HG02763 (cell line): Measurements from ENCODE around the gene PEAK1.
"Not testable (repeated sequence)": the region's sequence is repeated elsewhere in the genome, so short reads cannot be mapped to it uniquely, and the experiment has no call there.

Source experiments
- ATAC-seq: cut with Tn5 transposase; IDR thresholded peaks from one replicate; pipeline ENCODE4 v1.9.1; 2021; ENCODE audit warnings: mild to moderate bottlenecking, moderate library complexity; ENCODE audit not compliant: unreplicated experiment

PEAK1 gene

GRCh38 chr15:77421370-77421700 is 1.4 kb upstream of the PEAK1 start:
- ATAC-seq: no peak

DNA sequence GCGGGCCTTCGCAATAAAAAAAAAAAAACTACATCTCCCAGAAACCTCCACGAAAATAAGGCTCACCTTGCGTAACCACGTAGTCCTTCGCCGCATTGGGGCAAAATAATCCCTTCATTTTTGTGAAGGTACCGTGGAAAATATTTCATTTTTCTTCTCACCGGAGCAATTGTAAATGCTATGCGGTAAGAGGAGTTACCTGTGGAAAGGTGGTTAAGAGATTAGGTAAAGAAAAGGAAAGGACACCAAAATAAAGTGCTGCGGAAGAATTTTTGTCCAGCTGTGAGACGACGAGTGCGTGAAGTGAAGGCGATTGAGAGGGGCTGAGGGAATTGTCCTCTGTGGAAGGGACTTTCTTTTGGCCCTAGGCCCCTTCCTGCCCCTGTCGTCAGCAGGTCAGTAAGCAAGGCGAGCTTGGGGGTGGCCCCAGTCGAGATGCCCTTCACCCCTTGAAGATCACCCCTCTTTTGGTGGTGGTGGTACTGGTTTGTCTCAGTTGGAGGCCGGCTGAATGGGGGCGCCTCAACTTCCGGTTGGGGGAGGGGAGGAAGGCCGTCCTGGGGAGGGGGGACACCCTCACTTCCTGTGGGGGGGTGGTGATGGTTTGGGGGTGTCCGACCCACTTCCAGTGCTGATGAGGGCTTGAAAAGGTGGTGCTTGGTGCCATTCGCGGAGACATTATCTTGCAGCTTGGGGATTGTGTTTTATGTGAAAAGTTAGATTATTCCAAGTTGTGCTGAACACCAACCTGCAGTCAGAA is 886 bp upstream of the PEAK1 start, which contains the start of gene HMG20A:
HMG20A (plus strand) TSS at position 279 of the 760 bp plus-strand sequence. CDS start 37,520 bp downstream, outside the sequence.
- peak; percentile 36 for ATAC-seq

DNA sequence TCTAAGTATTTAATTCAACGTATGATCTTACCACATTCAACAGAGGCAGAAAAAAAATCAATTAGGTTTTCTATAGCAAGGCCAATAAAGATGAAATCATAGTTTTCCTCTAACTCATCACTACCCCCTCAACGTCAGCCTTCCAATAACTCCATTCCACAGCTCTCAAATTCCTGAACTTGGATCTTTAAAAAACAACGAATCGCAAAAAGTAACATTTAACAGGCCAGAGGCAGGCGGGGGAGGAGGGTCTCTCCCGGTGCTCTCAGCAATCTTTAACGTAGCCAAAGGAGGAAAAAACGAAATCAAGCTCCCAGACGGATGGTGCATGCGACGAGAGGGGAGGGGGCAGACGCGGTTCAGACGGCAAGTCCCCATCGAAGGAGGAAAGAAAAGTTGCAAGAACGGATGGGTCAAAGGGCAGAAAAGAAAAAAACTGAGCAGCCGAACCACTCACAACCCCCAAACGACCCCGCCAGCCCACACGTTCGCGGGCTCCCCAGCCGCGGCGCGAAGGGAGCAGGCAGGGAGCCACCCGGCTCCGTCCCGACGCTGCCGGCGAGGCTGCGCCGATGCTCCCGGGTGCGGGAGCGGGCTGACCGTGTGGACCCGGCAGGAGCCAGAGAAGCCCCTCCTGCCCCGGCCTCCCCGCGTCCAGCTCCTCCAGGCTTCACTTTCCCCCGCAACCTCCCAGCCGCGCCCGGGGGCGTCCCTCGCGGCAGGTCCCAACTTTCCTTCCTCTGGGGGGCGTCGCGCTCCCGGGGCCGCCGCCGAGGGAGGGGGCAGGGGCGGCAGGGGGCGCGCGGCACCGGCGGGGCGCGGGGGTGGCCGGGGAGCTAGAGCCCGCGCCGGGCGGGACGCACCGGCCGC is 703 bp downstream of the PEAK1 start:
- ATAC-seq: peak; percentile 23

DNA sequence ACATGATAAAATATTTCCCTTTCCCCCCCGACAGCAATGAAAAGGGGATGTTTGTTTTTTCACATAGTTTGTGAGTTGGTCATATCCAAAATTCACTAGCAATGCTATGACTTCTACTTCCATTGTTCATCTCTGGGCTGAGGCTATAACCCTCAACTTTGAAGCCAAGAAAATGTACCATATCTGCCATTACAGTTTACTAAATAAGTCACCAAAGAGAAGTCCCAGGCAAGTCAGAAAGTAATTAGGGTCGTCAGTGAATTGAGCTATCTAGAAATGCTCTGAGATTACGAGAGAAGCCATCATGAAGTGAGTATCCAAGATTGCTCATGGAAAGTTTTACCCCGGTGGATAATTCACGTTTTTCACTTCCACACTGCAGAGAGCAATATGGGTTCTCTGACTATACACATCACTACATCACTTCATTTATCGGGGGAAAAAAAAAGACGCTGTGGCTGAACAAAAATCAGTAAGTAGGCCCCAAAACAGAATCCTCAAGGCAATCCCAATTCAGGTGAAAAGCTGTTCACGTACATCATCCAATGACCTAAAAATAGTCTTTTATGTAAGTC is 1.4 kb downstream of the PEAK1 start:
- ATAC-seq: no peak

DNA sequence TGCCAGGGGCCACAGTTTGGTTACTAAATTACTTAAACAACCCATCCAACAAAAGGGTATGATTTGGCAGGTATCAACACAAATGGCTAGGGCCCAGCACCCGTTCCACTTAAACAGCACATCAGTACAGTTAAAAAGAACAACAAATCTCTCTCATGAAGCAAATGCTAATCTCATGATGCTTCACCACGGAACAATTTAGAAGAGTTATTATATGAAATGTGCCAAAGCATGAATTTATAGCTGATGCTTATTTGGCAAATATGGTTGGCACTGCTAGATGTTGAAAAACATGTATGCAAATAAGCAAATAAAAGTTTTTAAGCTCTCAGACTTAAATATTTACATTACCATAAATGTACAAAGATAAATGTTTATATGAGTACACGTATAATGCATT is 2.3 kb downstream of the PEAK1 start:
- no peak for ATAC-seq

DNA sequence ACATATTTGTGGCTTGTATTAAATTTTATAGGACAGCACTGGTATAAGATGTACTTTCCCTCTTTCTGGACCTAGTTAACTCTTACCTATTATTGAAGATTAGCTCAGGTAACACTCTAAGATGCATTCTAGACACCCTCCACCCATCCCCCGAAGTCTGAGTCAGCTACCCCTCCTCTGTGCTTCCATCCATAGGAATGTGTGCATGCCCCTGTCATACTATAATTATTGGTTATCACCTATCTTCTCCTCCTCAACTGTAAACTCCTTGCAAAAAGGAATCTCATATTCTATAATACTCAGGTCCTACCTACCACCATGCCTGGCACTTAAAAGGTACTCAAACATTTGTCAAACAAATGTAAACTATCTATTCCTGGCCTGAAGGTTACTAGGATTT is 3.0 kb downstream of the PEAK1 start:
- no peak for ATAC-seq

DNA sequence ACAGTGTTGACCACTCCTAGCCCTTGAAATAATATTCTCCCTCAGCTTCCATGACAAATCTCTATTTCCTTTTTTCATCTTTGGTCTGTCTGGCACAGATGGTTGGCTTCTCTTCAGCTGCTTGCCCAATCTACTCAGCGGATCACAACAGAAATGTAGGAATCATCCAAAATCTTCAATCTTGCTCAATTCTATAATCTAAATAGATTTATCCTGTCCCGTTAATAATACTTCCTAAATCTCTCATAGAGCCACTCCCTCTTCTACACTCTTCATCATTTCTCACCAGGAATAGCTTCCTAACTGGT is 3.8 kb downstream of the PEAK1 start:
- no peak for ATAC-seq

DNA sequence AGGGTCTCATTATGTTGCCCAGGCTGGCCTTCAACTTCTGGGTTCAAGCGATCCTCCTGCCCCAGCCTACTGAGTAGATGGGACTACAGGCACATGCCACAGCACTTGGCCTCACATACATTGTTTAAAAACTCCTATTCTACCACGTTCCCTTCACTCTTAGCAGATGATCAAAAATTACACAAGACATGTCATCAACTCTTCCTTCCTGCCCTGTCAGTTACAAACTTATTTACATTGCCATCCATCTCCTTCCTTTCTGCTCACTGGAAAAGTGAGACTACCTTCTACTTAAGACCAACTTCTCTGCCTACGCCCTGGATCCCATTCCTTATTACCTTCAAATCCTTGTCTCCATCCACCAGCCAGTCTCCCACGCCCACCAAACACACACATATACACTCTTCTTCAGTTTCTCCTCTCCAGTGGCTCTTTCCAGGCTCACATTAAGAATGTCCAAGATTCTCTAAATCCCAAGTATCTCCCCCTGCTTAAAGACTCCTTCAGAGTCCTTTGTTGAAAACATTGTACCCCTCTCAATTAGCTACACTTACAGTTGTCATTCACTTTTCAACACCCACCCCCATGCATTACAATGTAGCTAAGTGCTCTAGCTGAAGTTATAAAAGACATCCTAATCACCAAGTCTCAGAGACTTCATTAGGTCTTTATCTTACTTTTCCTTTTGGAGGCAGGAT is 4.3 kb downstream of the PEAK1 start:
- no peak for ATAC-seq

- no peak for ATAC-seq
Observed at GRCh38 chr15:77414789-77415442, 5.0 kb downstream of the PEAK1 start.

DNA sequence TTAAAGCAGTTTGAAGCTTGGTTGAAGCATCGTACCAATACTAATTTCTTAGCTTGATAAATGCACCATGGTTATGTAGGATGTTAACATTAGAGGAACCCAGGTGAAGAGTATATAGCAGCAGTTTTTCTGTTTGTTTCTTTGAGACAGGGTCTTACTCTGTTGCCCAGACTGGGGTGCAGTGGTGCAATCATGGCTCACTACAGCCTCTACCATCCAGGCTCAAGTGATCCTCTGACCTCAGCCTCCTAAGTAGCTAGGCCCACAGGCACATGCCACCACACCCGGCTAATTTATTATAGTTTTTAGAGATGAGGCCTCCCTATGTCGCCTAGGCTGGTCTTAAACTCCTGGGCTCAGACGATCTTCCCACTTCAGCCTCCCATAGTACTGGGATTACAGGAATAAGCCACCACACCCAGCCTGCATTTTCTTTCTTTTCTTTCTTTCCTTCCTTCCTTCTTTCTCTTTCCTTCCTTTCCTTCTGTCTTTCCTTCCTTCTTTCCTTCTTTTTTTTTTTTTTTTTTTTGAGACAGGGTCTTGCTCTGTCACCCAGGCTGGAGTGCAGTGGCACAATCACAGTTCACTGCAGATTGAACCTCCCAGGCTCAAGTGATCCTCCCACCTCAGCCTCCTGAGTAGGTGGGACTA is 6.1 kb downstream of the PEAK1 start:
- ATAC-seq: no peak

- ATAC-seq: no peak
Observed at GRCh38 chr15:77412972-77413698, 6.8 kb downstream of the PEAK1 start.

DNA sequence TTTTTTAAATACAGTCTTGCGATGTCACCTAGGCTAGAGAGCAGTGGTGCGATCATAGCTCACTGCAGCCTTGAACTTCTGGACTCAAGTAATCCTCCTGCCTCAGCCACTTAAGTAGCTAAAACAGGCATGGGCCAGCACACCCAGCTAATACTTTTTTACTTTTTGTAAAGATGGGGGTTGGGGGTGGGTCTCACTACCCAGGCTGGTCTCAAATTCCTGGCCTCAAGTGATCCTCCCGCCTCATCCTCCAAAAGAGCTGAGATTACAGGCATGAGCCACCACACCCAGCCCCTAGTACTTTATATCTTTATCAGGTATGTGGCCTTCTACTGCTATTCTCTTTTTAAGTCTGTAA is 8.3 kb downstream of the PEAK1 start:
- no peak for ATAC-seq

GRCh38 chr15:77410701-77411618 is 8.9 kb downstream of the PEAK1 start:
- no peak for ATAC-seq

GRCh38 chr15:77410157-77410500 is 9.8 kb downstream of the PEAK1 start:
- ATAC-seq: not testable (repeated sequence)

DNA sequence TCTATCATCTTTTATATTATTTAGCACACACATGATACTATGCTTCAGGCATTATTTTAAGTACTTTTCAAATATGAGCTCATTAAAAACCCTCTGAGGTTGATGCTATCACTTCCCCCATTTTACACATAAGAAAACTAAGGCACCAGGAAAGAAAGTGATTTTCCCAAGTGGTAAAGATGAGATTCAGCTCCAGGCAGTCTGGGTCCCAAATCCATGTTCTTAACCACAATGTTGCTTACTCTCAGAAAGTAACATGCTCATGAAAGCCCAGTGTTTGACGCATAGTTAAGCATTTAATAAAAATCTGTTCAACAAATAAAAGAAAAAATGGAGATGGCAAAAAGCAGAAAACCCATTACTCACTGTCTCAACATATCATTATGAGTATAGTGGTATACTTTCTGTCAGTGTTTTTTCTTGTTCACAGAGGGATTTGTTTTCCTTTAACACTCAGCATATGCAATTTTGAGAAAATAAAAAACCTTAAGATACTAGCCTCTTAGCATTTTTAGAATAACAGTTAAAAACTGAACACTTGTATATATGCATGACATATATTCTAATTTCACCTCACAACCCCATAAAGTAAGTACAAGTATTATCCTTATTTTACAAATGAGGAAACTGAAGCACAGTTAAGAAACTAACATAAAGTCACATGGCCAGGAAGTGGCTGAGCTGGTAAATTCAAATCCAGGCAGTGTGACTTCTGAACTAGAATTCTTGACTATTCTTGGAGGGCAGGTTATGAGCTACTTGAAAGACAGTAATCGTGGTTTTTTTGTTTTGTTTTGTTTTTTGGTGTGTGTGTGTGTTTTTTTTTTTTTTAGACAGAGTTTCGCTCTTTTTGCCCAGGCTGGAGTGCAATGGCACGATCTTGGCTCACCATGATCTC is 10.4 kb downstream of the PEAK1 start:
- ATAC-seq: no peak

DNA sequence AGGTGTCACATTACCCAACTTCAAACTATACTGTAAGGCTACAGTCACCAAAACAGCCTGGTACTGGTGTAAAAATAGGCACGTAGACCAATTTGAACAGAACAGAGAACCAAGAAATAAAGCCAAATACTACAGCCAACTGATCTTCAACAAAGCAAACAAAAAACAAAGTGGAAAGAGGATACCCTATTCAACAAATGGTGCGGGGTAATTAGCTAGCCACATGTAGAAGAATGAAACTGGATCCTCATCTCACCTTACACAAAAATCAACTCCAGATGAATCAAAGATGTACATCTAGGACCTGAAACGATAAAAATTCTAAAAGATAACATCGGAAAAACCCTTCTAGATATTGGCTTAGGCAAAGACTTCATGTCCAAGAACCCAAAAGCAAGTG is 13.1 kb downstream of the PEAK1 start:
- ATAC-seq: no peak

DNA sequence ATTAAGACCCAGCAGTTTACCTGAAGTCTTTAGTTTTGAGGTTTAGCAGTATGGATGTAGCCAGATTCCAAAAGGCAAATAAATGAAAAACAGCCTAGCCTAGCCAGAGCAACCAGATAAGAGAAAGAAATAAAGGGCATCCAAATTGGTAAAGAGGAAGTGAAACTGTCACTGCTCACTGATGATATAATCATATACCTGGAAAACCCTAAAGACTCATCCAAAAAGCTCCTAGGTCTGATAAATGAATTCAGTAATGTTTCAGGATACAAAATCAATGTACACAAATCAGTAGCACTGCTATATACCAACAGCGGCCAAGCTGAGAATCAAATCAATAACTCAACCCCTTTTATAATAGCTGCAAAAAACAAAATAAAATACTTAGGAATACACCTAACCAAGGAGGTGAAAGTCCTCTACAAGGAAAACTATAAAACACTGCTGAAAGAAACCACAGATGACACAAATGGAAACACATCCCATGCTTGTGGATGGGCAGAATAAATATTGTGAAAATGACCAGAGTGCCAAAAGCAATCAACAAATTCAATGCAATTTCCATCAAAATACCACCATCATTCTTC is 13.6 kb downstream of the PEAK1 start:
- not testable (repeated sequence) for ATAC-seq
